Thoracic aorta (tissue), 2 donors: ENCODE measurements around the gene C1QL4. TPM values are rescaled to one million over a fixed set of nuclear protein-coding genes. Genes with fewer than 3 reads are reported as not detected.

ENCODE experiments used
- ATAC-seq: fragments of 150-250 bp; one replicate; pipeline ENCODE4 v1.8.0; 2017; ENCODE audit warnings: low read depth; ENCODE audit not compliant: insufficient number of reproducible peaks, low FRiP score
- DNase-seq: peaks from one replicate; pipeline ENCODE4 v3.0.0-alpha.2; 2020; ENCODE audit warnings: low spot score
- H3K27ac ChIP-seq, 2 donors: fragments of 200-600 bp; sonication (generic); 1 replicate in 1 of 2; 2 replicates in 1 of 2; pipeline ENCODE4 v1.5.1; 2016; ENCODE audit warnings: mild to moderate bottlenecking in 2 of 2, moderate library complexity in 2 of 2
- H3K27me3 ChIP-seq: fragments of 200-600 bp; sonication (generic); replicated peaks from 2 replicates; pipeline ENCODE4 v1.6.0; 2016; ENCODE audit warnings: mild to moderate bottlenecking; ENCODE audit not compliant: insufficient read depth
- H3K36me3 ChIP-seq: fragments of 200-600 bp; sonication (generic); one replicate; pipeline ENCODE4 v1.5.1; 2016
- H3K4me1 ChIP-seq, 2 donors: fragments of 200-600 bp; sonication (generic); 1 replicate in 1 of 2; 2 replicates in 1 of 2; pipeline versions ENCODE4 v1.5.1 to v1.6.0; 2016; ENCODE audit warnings: low read depth in 2 of 2, mild to moderate bottlenecking in 1 of 2; ENCODE audit not compliant: control insufficient read depth in 1 of 2
- H3K4me3 ChIP-seq: fragments of 200-600 bp; sonication (generic); 2 replicates; pipeline ENCODE4 v1.5.1; 2016; ENCODE audit warnings: mild to moderate bottlenecking
- H3K9me3 ChIP-seq: fragments of 200-600 bp; sonication (generic); 2 replicates; pipeline ENCODE4 v1.5.1; 2016
- total RNA-seq, 2 donors: library from RNA; depleted of rRNA; stranded (reverse); fragments of >200 nt; gene quantifications; one replicate each; pipeline versions ENCODE4 v1.1.0 to v1.2.3, GENCODE V29; 2016
- TF ChIP-seq, protein P1 (sequence below): fragments of 200-600 bp; sonication (generic); IDR thresholded peaks from one replicate; pipeline ENCODE4 v1.5.1; 2019; ENCODE audit warnings: antibody characterized with exemption

Gene C1QL4
- total RNA-seq, 2 donors from 2014 or later, result not detected

- Histone ChIP-seq H3K4me3 (peak overlapping the region; percentile 37), H3K4me1 (peaks cover 20 to 27% of the 10 kb centered on the region in 2 donors), H3K27me3 (no peaks in the 10 kb centered on the region), H3K27ac (peak overlapping the region in 1 of 2 donors; percentile 50), H3K9me3 (no peaks in the 10 kb centered on the region), H3K36me3 (peaks cover 3% of the 10 kb centered on the region)
- TF ChIP-seq, protein P1, sequence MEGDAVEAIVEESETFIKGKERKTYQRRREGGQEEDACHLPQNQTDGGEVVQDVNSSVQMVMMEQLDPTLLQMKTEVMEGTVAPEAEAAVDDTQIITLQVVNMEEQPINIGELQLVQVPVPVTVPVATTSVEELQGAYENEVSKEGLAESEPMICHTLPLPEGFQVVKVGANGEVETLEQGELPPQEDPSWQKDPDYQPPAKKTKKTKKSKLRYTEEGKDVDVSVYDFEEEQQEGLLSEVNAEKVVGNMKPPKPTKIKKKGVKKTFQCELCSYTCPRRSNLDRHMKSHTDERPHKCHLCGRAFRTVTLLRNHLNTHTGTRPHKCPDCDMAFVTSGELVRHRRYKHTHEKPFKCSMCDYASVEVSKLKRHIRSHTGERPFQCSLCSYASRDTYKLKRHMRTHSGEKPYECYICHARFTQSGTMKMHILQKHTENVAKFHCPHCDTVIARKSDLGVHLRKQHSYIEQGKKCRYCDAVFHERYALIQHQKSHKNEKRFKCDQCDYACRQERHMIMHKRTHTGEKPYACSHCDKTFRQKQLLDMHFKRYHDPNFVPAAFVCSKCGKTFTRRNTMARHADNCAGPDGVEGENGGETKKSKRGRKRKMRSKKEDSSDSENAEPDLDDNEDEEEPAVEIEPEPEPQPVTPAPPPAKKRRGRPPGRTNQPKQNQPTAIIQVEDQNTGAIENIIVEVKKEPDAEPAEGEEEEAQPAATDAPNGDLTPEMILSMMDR, result peak; percentile 56
- DNase-seq (no peak), ATAC-seq (no peak)
Observed at GRCh38 chr12:49369411-49370145, 32.6 kb upstream of the C1QL4 start.

DNA sequence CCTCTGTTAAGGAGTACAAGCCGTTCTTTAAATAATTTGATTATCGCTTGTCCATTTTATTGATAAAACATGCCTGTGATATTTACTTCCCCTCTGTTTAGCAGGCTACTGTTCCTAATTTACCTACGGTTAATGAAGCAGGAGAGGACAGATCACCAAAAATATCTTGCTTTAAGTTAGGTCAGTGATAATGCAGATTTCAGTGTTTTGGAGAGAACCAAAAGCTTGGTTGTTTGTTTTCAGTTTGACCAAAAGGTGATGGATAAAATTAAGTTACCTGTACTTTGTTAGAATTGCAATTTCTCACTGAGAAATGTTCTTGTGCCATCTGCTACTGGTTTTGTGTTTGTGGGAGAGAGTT, 31.2 kb upstream of the C1QL4 start:
- TF ChIP-seq, protein P1, result no peak
- Histone ChIP-seq H3K27me3 (no peaks in the 10 kb centered on the region), H3K9me3 (no peaks in the 10 kb centered on the region), H3K4me3 (peak overlapping the region; percentile 90), H3K36me3 (peaks cover under 1% of the 10 kb centered on the region), H3K4me1 (peaks cover 20 to 27% of the 10 kb centered on the region in 2 donors), H3K27ac (peak overlapping the region in 1 of 2 donors; percentile 91)
- ATAC-seq (no peak), DNase-seq (no peak)

- TF ChIP-seq, protein P1, result no peak
- H3K36me3 ChIP-seq, result no peaks in the 10 kb centered on the region
- no peaks in the 10 kb centered on the region for H3K27me3 ChIP-seq
- ATAC-seq (no peak), DNase-seq (peak; percentile 75)
- H3K4me3 ChIP-seq, result peak within 1 kb of the TSS; percentile 90
- H3K27ac ChIP-seq, result peak within 1 kb of the TSS; percentile 90 to 91
- H3K9me3 ChIP-seq, result no peaks in the 10 kb centered on the region
- peaks cover 20 to 27% of the 10 kb centered on the region in 2 donors for H3K4me1 ChIP-seq
Observed at GRCh38 chr12:49367381-49368239, 30.6 kb upstream of the C1QL4 start, which contains the start of gene SPATS2. Gene SPATS2 (plus strand): TSS chr12:49367462. CDS start chr12:49461013, 93,551 bp downstream.

DNA sequence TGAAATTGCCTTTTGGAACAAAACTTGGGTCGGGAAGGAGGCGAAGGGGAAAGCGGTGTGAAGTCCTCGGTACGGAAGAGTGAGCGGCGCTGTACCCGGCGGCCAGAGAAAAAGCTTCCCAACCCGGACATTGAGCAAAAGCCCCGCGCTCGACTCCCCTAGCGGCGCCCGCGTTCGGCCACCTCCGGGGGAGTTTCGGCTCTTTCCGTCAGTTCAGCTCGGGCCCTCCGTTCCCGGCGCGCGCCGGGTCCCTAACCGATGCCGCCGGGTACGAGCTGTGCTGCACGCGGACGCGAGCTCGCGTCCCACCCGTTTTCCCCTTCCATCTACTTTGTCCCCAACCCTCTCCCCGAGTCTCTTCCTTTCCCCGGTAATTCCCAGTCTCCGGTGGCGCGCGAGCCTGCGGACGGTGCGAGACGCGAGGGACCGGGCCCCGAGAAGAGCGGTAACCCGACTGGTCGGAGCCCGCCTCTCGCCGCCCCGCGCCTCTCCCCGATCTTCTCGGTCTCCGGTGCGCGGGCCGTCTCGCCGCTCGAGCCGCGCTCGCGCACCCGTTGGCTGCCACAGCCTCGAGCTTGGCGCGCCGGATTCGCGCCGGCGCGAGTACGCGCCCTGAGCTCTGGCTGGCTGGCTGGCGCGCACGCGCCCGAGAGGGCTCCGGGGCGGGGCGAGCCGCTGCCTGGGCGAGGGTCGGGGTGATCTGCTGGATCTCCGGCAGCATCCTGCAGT, 29.8 kb upstream of the C1QL4 start:
- H3K36me3 ChIP-seq, result no peaks in the 10 kb centered on the region
- DNase-seq (no peak), ATAC-seq (peak; percentile 84)

More for the DNA sequence above, 29.8 kb upstream of the C1QL4 start:
- H3K4me1 ChIP-seq, result peaks cover 20 to 27% of the 10 kb centered on the region in 2 donors
- no peaks in the 10 kb centered on the region for H3K9me3 ChIP-seq
- H3K27me3 ChIP-seq, result no peaks in the 10 kb centered on the region
- H3K27ac ChIP-seq, result peak overlapping the region; percentile 90 to 91
- TF ChIP-seq, protein P1, result peak; percentile 45
- peak overlapping the region; percentile 90 for H3K4me3 ChIP-seq
